Body of pancreas (tissue), 4 donors: Measurements from ENCODE around the gene IFT74.

Experiments
- POLR2A ChIP-seq, 3 donors: fragments of 450-650 bp; IDR thresholded peaks; one replicate each; pipeline ENCODE4 v1.6.1; 2016; ENCODE audit warnings: antibody characterized with exemption in 3 of 3, mild to moderate bottlenecking in 2 of 3
- TF ChIP-seq, protein P1 (sequence below), 7 experiments: fragments of 450-650 bp in 4 of 7; fragments of 200-600 bp in 3 of 7; sonication (generic) in 3 of 7; IDR thresholded peaks; one replicate each; pipeline ENCODE4 v1.5.1; 2016 to 2019; ENCODE audit warnings: antibody characterized with exemption in 7 of 7

GRCh38 chr9:27022920-27023319 is 66.7 kb downstream of the IFT74 start:
- TF ChIP-seq, protein P1, sequence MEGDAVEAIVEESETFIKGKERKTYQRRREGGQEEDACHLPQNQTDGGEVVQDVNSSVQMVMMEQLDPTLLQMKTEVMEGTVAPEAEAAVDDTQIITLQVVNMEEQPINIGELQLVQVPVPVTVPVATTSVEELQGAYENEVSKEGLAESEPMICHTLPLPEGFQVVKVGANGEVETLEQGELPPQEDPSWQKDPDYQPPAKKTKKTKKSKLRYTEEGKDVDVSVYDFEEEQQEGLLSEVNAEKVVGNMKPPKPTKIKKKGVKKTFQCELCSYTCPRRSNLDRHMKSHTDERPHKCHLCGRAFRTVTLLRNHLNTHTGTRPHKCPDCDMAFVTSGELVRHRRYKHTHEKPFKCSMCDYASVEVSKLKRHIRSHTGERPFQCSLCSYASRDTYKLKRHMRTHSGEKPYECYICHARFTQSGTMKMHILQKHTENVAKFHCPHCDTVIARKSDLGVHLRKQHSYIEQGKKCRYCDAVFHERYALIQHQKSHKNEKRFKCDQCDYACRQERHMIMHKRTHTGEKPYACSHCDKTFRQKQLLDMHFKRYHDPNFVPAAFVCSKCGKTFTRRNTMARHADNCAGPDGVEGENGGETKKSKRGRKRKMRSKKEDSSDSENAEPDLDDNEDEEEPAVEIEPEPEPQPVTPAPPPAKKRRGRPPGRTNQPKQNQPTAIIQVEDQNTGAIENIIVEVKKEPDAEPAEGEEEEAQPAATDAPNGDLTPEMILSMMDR (IDR thresholded peaks at IDR 0.05): no peak
- no peak for TF ChIP-seq POLR2A (IDR thresholded peaks at IDR 0.05)
